ENCODE data around the gene AEBP1. TPM values are rescaled to one million over a fixed set of nuclear protein-coding genes. Genes with fewer than 3 reads are reported as not detected.
A peak's percentile ranks its signal among the peaks of the same experiment; 100 is the strongest.

AEBP1 gene
- total RNA-seq, 1 donor from 2014 or later = 32.4 TPM

- H3K9ac ChIP-seq (ENCODE audit: low read depth in 1 of 3, low read length in 3 of 3) = peak overlapping the region in 1 of 3 donors; percentile 82
- peaks cover 61 to 66% (median 62%) of the 10 kb centered on the region in 3 donors for H3K36me3 ChIP-seq (ENCODE audit: control insufficient read depth in 3 of 3, insufficient read depth in 3 of 3, low read length in 3 of 3)
Measured at GRCh38 chr7:44060948-44061644, 43.0 kb upstream of the AEBP1 start.

DNA sequence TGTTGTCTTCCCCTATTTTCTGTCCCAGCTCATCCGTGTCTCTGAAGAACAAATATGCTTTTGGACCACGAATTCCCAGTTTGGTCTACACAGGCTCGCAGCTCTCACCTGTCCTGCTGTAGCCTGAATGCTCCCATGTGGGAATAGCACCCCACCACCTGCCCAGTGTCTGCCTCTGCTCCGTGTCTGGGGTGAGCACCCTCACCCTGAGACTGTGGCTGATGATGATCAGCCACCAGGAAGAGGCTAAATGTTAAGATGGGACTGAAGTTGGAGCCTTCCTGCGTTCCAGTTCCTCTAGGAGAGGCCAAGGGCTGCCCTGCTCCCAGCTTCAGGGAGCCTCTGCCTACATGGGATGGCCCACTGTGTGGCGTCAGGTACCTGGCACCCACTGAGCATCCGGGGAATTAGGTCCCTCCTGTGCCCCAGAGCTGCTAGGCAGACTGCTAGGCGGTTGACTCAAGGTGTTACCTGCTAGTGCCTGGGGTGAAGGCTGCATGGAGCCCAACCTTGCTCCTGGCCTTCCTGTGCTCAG lies 42.4 kb upstream of the AEBP1 start:
- Histone ChIP-seq H3K9ac (ENCODE audit: low read depth in 1 of 3, low read length in 3 of 3) (peak overlapping the region in 2 of 3 donors; percentile 61 to 82), H3K27ac (ENCODE audit: low read depth, low read length) (peak overlapping the region; percentile 28), H3K4me1 (ENCODE audit: control insufficient read depth in 3 of 3, insufficient read depth in 3 of 3, low read length in 3 of 3) (peaks cover 45 to 87% (median 85%) of the 10 kb centered on the region in 3 donors), H3K27me3 (ENCODE audit: control insufficient read depth in 3 of 3, insufficient read depth in 3 of 3, low read length in 3 of 3) (no peaks in the 10 kb centered on the region), H3K9me3 (ENCODE audit: control insufficient read depth in 3 of 3, low read length in 3 of 3) (no peaks in the 10 kb centered on the region), H3K36me3 (ENCODE audit: control insufficient read depth in 3 of 3, insufficient read depth in 3 of 3, low read length in 3 of 3) (peaks cover 55 to 63% (median 57%) of the 10 kb centered on the region in 3 donors), H3K4me3 (ENCODE audit: low read length in 3 of 3) (peak overlapping the region in 2 of 3 donors; percentile 55 to 70)

More at GRCh38 chr7:44060948-44061644, 43.0 kb upstream of the AEBP1 start:
- Histone ChIP-seq H3K4me3 (ENCODE audit: low read length in 3 of 3) (peak overlapping the region in 2 of 3 donors; percentile 22 to 55), H3K27ac (ENCODE audit: low read depth, low read length) (no peak overlapping the region), H3K27me3 (ENCODE audit: control insufficient read depth in 3 of 3, insufficient read depth in 3 of 3, low read length in 3 of 3) (no peaks in the 10 kb centered on the region), H3K9me3 (ENCODE audit: control insufficient read depth in 3 of 3, low read length in 3 of 3) (no peaks in the 10 kb centered on the region), H3K4me1 (ENCODE audit: control insufficient read depth in 3 of 3, insufficient read depth in 3 of 3, low read length in 3 of 3) (peaks cover 42 to 87% (median 83%) of the 10 kb centered on the region in 3 donors)

- Histone ChIP-seq H3K4me3 (ENCODE audit: low read length in 3 of 3) (peak overlapping the region; percentile 33 to 70 (median 55)), H3K4me1 (ENCODE audit: control insufficient read depth in 3 of 3, insufficient read depth in 3 of 3, low read length in 3 of 3) (peaks cover 45 to 87% (median 85%) of the 10 kb centered on the region in 3 donors), H3K9me3 (ENCODE audit: control insufficient read depth in 3 of 3, low read length in 3 of 3) (no peaks in the 10 kb centered on the region), H3K27ac (ENCODE audit: low read depth, low read length) (peak overlapping the region; percentile 28), H3K9ac (ENCODE audit: low read depth in 1 of 3, low read length in 3 of 3) (peak overlapping the region in 2 of 3 donors; percentile 61 to 82), H3K36me3 (ENCODE audit: control insufficient read depth in 3 of 3, insufficient read depth in 3 of 3, low read length in 3 of 3) (peaks cover 49 to 57% (median 51%) of the 10 kb centered on the region in 3 donors), H3K27me3 (ENCODE audit: control insufficient read depth in 3 of 3, insufficient read depth in 3 of 3, low read length in 3 of 3) (no peaks in the 10 kb centered on the region)
Measured at GRCh38 chr7:44062180-44062902, 41.8 kb upstream of the AEBP1 start.

DNA sequence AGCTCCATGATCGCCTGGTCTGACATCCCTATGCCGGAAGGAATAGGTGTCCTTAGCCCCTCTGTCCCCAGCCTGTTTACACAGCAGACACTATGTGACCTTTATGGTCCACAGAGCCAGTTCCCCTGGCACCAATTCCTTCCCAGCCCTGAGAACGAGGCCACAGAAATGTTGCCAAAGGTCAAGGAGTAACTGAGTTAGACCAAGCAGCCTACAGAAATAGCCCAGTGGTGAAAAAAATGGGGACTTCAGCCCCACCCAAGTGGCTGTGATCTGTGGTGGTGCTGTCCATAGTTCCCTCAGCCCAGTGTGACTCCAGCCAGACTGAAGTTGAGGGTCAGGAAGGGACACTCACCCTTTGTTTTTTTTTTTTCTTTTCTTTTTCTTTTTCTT lies 41.2 kb upstream of the AEBP1 start:
- Histone ChIP-seq H3K36me3 (ENCODE audit: control insufficient read depth in 3 of 3, insufficient read depth in 3 of 3, low read length in 3 of 3) (peaks cover 44 to 51% (median 45%) of the 10 kb centered on the region in 3 donors), H3K9me3 (ENCODE audit: control insufficient read depth in 3 of 3, low read length in 3 of 3) (no peaks in the 10 kb centered on the region), H3K4me3 (ENCODE audit: low read length in 3 of 3) (peak overlapping the region; percentile 33 to 70 (median 55)), H3K4me1 (ENCODE audit: control insufficient read depth in 3 of 3, insufficient read depth in 3 of 3, low read length in 3 of 3) (peaks cover 48 to 87% (median 85%) of the 10 kb centered on the region in 3 donors), H3K27me3 (ENCODE audit: control insufficient read depth in 3 of 3, insufficient read depth in 3 of 3, low read length in 3 of 3) (no peaks in the 10 kb centered on the region), H3K9ac (ENCODE audit: low read depth in 1 of 3, low read length in 3 of 3) (peak overlapping the region in 2 of 3 donors; percentile 51 to 82), H3K27ac (ENCODE audit: low read depth, low read length) (peak overlapping the region; percentile 28)

DNA sequence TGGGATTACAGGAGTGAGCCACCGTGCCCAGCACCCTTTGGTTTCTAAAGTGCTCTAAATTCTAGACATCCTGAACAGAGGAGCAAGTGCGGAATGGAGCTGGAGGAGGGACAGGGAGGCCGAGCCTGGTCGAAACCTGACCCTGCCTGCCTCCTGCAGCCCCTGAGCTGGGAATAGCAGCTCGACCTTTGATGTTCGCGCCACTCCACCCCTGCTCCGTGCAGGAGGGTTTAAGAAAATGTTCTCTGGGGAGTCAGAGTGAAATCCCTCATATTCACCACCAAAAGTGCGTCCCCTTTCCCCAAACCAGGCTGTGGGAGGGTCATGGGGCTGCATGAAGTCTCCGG lies 40.6 kb upstream of the AEBP1 start:
- Histone ChIP-seq H3K4me1 (ENCODE audit: control insufficient read depth in 3 of 3, insufficient read depth in 3 of 3, low read length in 3 of 3) (peaks cover 54 to 92% (median 83%) of the 10 kb centered on the region in 3 donors), H3K27ac (ENCODE audit: low read depth, low read length) (peak overlapping the region; percentile 85), H3K4me3 (ENCODE audit: low read length in 3 of 3) (peak overlapping the region; percentile 75 to 98 (median 98)), H3K36me3 (ENCODE audit: control insufficient read depth in 3 of 3, insufficient read depth in 3 of 3, low read length in 3 of 3) (peaks cover 38 to 46% (median 39%) of the 10 kb centered on the region in 3 donors), H3K27me3 (ENCODE audit: control insufficient read depth in 3 of 3, insufficient read depth in 3 of 3, low read length in 3 of 3) (no peaks in the 10 kb centered on the region), H3K9ac (ENCODE audit: low read depth in 1 of 3, low read length in 3 of 3) (peak overlapping the region; percentile 83 to 98 (median 85)), H3K9me3 (ENCODE audit: control insufficient read depth in 3 of 3, low read length in 3 of 3) (no peaks in the 10 kb centered on the region)

- H3K9ac ChIP-seq (ENCODE audit: low read depth in 1 of 3, low read length in 3 of 3) = peak overlapping the region; percentile 83 to 98 (median 85)
- peaks cover 55 to 87% (median 82%) of the 10 kb centered on the region in 3 donors for H3K4me1 ChIP-seq (ENCODE audit: control insufficient read depth in 3 of 3, insufficient read depth in 3 of 3, low read length in 3 of 3)
- H3K9me3 ChIP-seq (ENCODE audit: control insufficient read depth in 3 of 3, low read length in 3 of 3) = no peaks in the 10 kb centered on the region
- peak overlapping the region; percentile 75 to 98 (median 98) for H3K4me3 ChIP-seq (ENCODE audit: low read length in 3 of 3)
- H3K27ac ChIP-seq (ENCODE audit: low read depth, low read length) = peak overlapping the region; percentile 85
- H3K27me3 ChIP-seq (ENCODE audit: control insufficient read depth in 3 of 3, insufficient read depth in 3 of 3, low read length in 3 of 3) = no peaks in the 10 kb centered on the region
- peaks cover 34 to 40% (median 34%) of the 10 kb centered on the region in 3 donors for H3K36me3 ChIP-seq (ENCODE audit: control insufficient read depth in 3 of 3, insufficient read depth in 3 of 3, low read length in 3 of 3)
Measured at GRCh38 chr7:44063894-44064651, 40.1 kb upstream of the AEBP1 start.

DNA sequence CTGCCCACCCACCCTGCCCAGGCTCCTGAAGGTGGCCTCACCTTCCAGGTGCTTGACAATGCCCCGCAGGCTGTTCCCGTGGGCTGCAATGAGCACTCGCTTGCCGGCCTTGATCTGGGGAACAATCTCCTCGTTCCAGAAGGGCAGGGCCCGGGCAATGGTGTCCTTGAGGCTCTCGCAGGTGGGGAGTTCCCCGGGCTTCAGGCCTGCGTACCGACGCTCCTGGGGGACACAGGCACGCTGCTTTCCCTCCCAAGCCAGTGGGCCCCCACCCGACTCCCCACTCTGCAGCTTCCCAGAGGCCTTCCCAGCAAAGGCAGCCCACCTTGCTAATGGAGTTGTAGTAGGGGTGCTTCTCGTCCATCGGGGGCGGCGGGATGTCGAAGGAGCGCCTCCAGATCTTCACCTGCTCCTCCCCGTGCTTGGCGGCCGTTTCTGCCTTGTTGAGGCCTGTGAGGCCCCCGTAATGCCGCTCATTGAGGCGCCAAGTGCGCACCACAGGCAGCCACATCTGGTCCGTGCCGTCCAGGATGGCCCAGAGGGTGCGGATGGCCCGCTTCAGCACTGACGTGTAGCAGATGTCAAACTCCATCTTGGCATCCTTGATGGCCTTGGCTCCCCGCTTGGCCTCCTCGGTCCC lies 39.2 kb upstream of the AEBP1 start:
- H3K9ac ChIP-seq (ENCODE audit: low read depth in 1 of 3, low read length in 3 of 3) = peak overlapping the region; percentile 83 to 98 (median 85)
- H3K36me3 ChIP-seq (ENCODE audit: control insufficient read depth in 3 of 3, insufficient read depth in 3 of 3, low read length in 3 of 3) = peaks cover 25 to 32% (median 26%) of the 10 kb centered on the region in 3 donors
- peaks cover 52 to 81% (median 75%) of the 10 kb centered on the region in 3 donors for H3K4me1 ChIP-seq (ENCODE audit: control insufficient read depth in 3 of 3, insufficient read depth in 3 of 3, low read length in 3 of 3)
- H3K4me3 ChIP-seq (ENCODE audit: low read length in 3 of 3) = peak overlapping the region; percentile 75 to 98 (median 98)
- peak overlapping the region; percentile 85 for H3K27ac ChIP-seq (ENCODE audit: low read depth, low read length)
- no peaks in the 10 kb centered on the region for H3K9me3 ChIP-seq (ENCODE audit: control insufficient read depth in 3 of 3, low read length in 3 of 3)
- no peaks in the 10 kb centered on the region for H3K27me3 ChIP-seq (ENCODE audit: control insufficient read depth in 3 of 3, insufficient read depth in 3 of 3, low read length in 3 of 3)

DNA sequence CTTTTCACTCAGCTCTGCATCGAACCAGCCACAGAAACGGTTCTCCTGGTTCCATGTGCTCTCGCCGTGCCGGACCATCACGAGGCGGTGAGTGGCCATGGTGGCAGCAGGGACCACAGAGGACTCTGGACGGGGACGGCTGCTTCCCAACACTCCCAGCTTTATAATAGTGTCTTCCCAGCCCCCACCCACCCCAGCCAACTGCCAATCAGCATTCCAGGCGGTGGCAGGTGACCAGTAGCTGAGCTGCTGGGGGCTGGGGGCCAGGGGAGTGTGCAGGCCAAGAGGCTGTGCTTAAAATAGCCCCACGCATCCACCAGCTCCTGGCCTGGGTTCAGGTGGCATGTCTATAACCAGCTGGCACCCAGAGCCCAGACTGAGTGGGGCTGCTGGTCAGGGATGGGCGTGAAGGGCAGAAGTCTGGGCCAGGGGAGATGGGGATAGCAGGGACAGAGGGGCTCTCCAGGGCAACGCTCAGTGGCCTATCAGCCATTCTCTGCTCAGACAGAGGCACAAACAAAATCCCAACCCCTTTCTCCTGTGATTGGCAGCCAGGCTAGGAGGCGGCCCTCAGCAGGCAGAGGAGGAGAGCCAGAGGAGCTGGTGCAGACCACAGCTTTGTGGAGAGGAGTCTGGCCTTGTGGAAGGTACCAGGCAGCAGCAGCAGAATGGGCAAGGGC lies 38.6 kb upstream of the AEBP1 start, which contains the start of gene PGAM2:
Gene PGAM2, minus strand, starts transcription at position 137 of the 680 bp plus-strand sequence. Its CDS starts 38 bp downstream, at position 99.
- Histone ChIP-seq H3K9me3 (ENCODE audit: control insufficient read depth in 3 of 3, low read length in 3 of 3) (no peaks in the 10 kb centered on the region), H3K9ac (ENCODE audit: low read depth in 1 of 3, low read length in 3 of 3) (peak within 1 kb of the TSS; percentile 83 to 98 (median 85)), H3K4me1 (ENCODE audit: control insufficient read depth in 3 of 3, insufficient read depth in 3 of 3, low read length in 3 of 3) (peaks cover 51 to 74% (median 69%) of the 10 kb centered on the region in 3 donors), H3K27me3 (ENCODE audit: control insufficient read depth in 3 of 3, insufficient read depth in 3 of 3, low read length in 3 of 3) (no peaks in the 10 kb centered on the region), H3K36me3 (ENCODE audit: control insufficient read depth in 3 of 3, insufficient read depth in 3 of 3, low read length in 3 of 3) (peaks cover 19 to 28% (median 21%) of the 10 kb centered on the region in 3 donors), H3K27ac (ENCODE audit: low read depth, low read length) (peak within 1 kb of the TSS; percentile 85), H3K4me3 (ENCODE audit: low read length in 3 of 3) (peak within 1 kb of the TSS; percentile 75 to 98 (median 98))

Measured in skeletal muscle tissue (tissue), 4 donors.